Measurements from ENCODE around the gene CDY2B. TPM values are rescaled to one million over a fixed set of nuclear protein-coding genes. Genes with fewer than 3 reads are reported as not detected.
"Not testable (repeated sequence)": the region's sequence is repeated elsewhere in the genome, so short reads cannot be mapped to it uniquely, and the experiment has no call there.

CDY2B gene
- total and polyA plus RNA-seq, 2 donors, result not detected

DNA sequence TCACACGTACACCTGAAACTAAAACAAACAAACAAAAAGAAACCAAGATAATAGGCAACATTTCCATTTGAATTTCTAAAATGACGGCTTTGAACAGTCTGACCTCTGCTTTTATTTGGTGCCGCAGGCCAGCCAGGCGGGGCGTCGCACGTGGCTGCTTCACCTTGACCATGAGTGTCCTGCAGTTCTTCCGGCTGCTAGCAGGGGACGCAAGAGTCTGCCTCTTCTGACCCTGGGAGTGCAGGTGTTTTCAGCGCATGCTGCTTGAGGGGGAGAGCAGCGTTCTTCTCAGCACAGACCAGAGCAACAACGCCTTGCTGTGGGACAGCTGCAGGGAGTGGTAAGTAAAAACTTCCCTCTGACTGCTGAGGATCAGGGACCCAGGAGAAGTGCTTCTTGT lies 47.9 kb downstream of the CDY2B start:
- WGBS, result no CpG with 5 or more reads among the region's 12 CpGs
- not testable (repeated sequence) for H3K27ac ChIP-seq (ENCODE audit: low read depth); H3K4me3 ChIP-seq (ENCODE audit: low read depth, low read length)

More for the DNA sequence above, 47.9 kb downstream of the CDY2B start:
- not testable (repeated sequence) for H3K4me1 ChIP-seq (ENCODE audit: insufficient read depth); H3K36me3 ChIP-seq (ENCODE audit: insufficient read depth); DNase-seq (ENCODE audit: extremely low spot score)

Other genes starting within 250 kb of the CDY2B start
- gene CDY2A, start 145.6 kb upstream of the CDY2B start, total RNA-seq, result not detected
- not detected for gene CDY2A, start 145.6 kb upstream of the CDY2B start, polyA plus RNA-seq